HepG2 (cell line): ENCODE measurements around the gene TUBB2B. TPM values are rescaled to one million over a fixed set of nuclear protein-coding genes. Genes with fewer than 3 reads are reported as not detected.

Experiments used
- ATAC-seq: fragments of 200-7000 bp; cut with Tn5 transposase; 3 replicates; pipeline ENCODE4 v1.9.1; 2020; ENCODE audit warnings: mild to moderate bottlenecking, moderate library complexity
- BruUV-seq: library from RNA; stranded (reverse); fragments of 400-500 nt; replicated peaks from 2 replicates; lab custom pipeline; 2021; lab: Mats Ljungman, UMichigan
- CTCF ChIA-PET: fragments of 300-600 bp; formaldehyde crosslinking; extraction: SDS; loops from one replicate; lab custom pipeline; 2021; ENCODE audit warnings: low total read pairs, inconsistent platforms, low intra/inter-chr PET ratio; lab: Yijun Ruan, JAX
- POLR2A ChIA-PET: fragments of 350-600 bp; sonication (Branson Sonifier 250); formaldehyde crosslinking; loops from one replicate; lab custom pipeline; 2020; ENCODE audit warnings: antibody characterized with exemption, inconsistent platforms; lab: Yijun Ruan, JAX
- DNase-seq: peaks from one replicate; pipeline ENCODE4 v3.0.0-alpha.2; 2015; ENCODE audit warnings: low spot score
- FAIRE-seq: peaks from 3 replicates; lab custom pipeline; 2011; peaks lifted over from hg19 to GRCh38; lab: Jason Lieb, UNC
- H2AFZ ChIP-seq: one replicate; pipeline ENCODE4 v1.6.1; 2011; ENCODE audit warnings: low read length, inconsistent platforms
- H3K27ac ChIP-seq: fragments of 300-600 bp; 3 replicates; pipeline ENCODE4 v1.8.0; 2011; ENCODE audit warnings: mixed run types, mild to moderate bottlenecking, mixed read lengths, low read length, inconsistent platforms; ENCODE audit not compliant: insufficient read depth; ENCODE audit errors: extremely low read length
- H3K27me3 ChIP-seq, 2 experiments: fragments of 200-600 bp in 1 of 2; 2 replicates in 1 of 2; 3 replicates in 1 of 2; pipeline versions ENCODE4 v1.6.0 to v1.8.0; 2011; ENCODE audit warnings: low read length in 2 of 2, mild to moderate bottlenecking in 2 of 2, moderate library complexity in 2 of 2, inconsistent platforms in 1 of 2; ENCODE audit not compliant: insufficient read depth in 2 of 2, control insufficient read depth in 1 of 2
- H3K36me3 ChIP-seq, 2 experiments: fragments of 200-600 bp in 1 of 2; replicated peaks in 1 of 2; 2 replicates in 1 of 2; 3 replicates in 1 of 2; pipeline versions ENCODE4 v1.5.1 to v1.8.0; 2011; ENCODE audit warnings: low read length in 2 of 2, inconsistent platforms in 1 of 2; ENCODE audit not compliant: insufficient read depth in 2 of 2, control insufficient read depth in 1 of 2
- H3K4me1 ChIP-seq: 2 replicates; pipeline ENCODE4 v1.5.1; 2012; ENCODE audit warnings: low read length, inconsistent platforms; ENCODE audit not compliant: insufficient read depth
- H3K4me2 ChIP-seq: 2 replicates; pipeline ENCODE4 v1.6.0; 2011; ENCODE audit warnings: low read depth, low read length, inconsistent platforms
- H3K4me3 ChIP-seq, 3 experiments: fragments of 200-600 bp in 1 of 3; sonication (generic), shearing (Covaris generic) in 1 of 3; replicated peaks in 1 of 3; 2 replicates each; pipeline ENCODE4 v1.5.1; 2011 to 2016; ENCODE audit warnings: low read length in 3 of 3, inconsistent platforms in 2 of 3, low read depth in 2 of 3, mild to moderate bottlenecking in 2 of 3, control low read depth in 1 of 3, mixed read lengths in 1 of 3; ENCODE audit not compliant: insufficient read depth in 1 of 3
- H3K79me2 ChIP-seq: one replicate; pipeline ENCODE4 v1.6.1; 2011; ENCODE audit warnings: low read length, inconsistent platforms; ENCODE audit not compliant: insufficient read depth
- H3K9ac ChIP-seq: 2 replicates; pipeline ENCODE4 v1.6.0; 2011; ENCODE audit warnings: mild to moderate bottlenecking, low read depth, low read length, inconsistent platforms; ENCODE audit not compliant: insufficient read depth
- H3K9me3 ChIP-seq: 2 replicates; pipeline ENCODE4 v1.5.1; 2012; ENCODE audit warnings: mild to moderate bottlenecking, low read length
- H4K20me1 ChIP-seq: 2 replicates; pipeline ENCODE4 v1.6.0; 2011; ENCODE audit warnings: inconsistent platforms, mild to moderate bottlenecking, low read length, moderate library complexity; ENCODE audit not compliant: insufficient read depth
- ATF4 ChIP-seq, 2 experiments: fragments of 450-650 bp in 1 of 2; sonication (generic) in 1 of 2; formaldehyde crosslinking; IDR thresholded peaks; 2 replicates each; pipeline versions ENCODE4 v1.5.0 to v1.8.0; 2020 to 2022; ENCODE audit warnings: mild to moderate bottlenecking in 1 of 2, missing genetic modification reagents in 1 of 2
- CC2D1A ChIP-seq: sonication (generic); formaldehyde crosslinking; IDR thresholded peaks from 2 replicates; pipeline ENCODE4 v1.8.1; 2023; ENCODE audit warnings: mild to moderate bottlenecking, missing genetic modification reagents
- DPF2 ChIP-seq: sonication (generic); formaldehyde crosslinking; IDR thresholded peaks from 2 replicates; pipeline ENCODE4 v1.4.0; 2020; ENCODE audit warnings: mild to moderate bottlenecking, low read depth, missing genetic modification reagents, borderline replicate concordance
- DR1 ChIP-seq: sonication (generic); formaldehyde crosslinking; IDR thresholded peaks from 2 replicates; pipeline ENCODE4 v1.8.0; 2021; ENCODE audit warnings: mild to moderate bottlenecking, missing genetic modification reagents, inconsistent platforms
- EP300 ChIP-seq, 3 experiments: sonication (generic) in 1 of 3; formaldehyde crosslinking in 1 of 3; IDR thresholded peaks; 2 replicates each; pipeline versions ENCODE4 v1.5.1 to v1.6.1; 2011 to 2020; ENCODE audit warnings: low read depth in 2 of 3, low read length in 2 of 3, borderline replicate concordance in 1 of 3, improper control_type of control experiment in 1 of 3, mild to moderate bottlenecking in 1 of 3, missing genetic modification reagents in 1 of 3, moderate library complexity in 1 of 3
- FLYWCH1 ChIP-seq: sonication (generic); formaldehyde crosslinking; IDR thresholded peaks from 2 replicates; pipeline ENCODE4 v1.8.1; 2023; ENCODE audit warnings: mild to moderate bottlenecking, missing genetic modification reagents
- FOXC1 ChIP-seq: sonication (generic); formaldehyde crosslinking; IDR thresholded peaks from 2 replicates; pipeline ENCODE4 v1.8.0; 2022; ENCODE audit warnings: mild to moderate bottlenecking, missing genetic modification reagents, borderline replicate concordance
- IRF1 ChIP-seq: sonication (generic); formaldehyde crosslinking; IDR thresholded peaks from 2 replicates; pipeline ENCODE4 v1.4.0; 2020; ENCODE audit warnings: low read depth, mild to moderate bottlenecking, missing genetic modification reagents
- KAT8 ChIP-seq: IDR thresholded peaks from 2 replicates; pipeline ENCODE4 v1.6.1; 2016; ENCODE audit warnings: missing genetic modification reagents, missing compliant biosample characterization
- KDM2A ChIP-seq: sonication (generic); formaldehyde crosslinking; IDR thresholded peaks from 2 replicates; pipeline ENCODE4 v1.4.0; 2020; ENCODE audit warnings: low read depth, missing genetic modification reagents, borderline replicate concordance
- NR1H2 ChIP-seq: sonication (generic); formaldehyde crosslinking; IDR thresholded peaks from 2 replicates; pipeline ENCODE4 v1.8.1; 2022; ENCODE audit warnings: low read depth, missing genetic modification reagents, borderline replicate concordance
- PRDM10 ChIP-seq: sonication (generic); formaldehyde crosslinking; IDR thresholded peaks from 2 replicates; pipeline ENCODE4 v1.4.0; 2020; ENCODE audit warnings: low read depth, missing genetic modification reagents
- TGIF2 ChIP-seq: IDR thresholded peaks from 2 replicates; pipeline ENCODE4 v1.6.1; 2016; ENCODE audit warnings: control low read depth, missing compliant biosample characterization
- TRIM24 ChIP-seq: sonication (generic); formaldehyde crosslinking; IDR thresholded peaks from 2 replicates; pipeline ENCODE4 v1.8.0; 2022; ENCODE audit warnings: mild to moderate bottlenecking, missing genetic modification reagents
- ZNF329 ChIP-seq: sonication (generic); formaldehyde crosslinking; IDR thresholded peaks from 2 replicates; pipeline ENCODE4 v1.9.0; 2021; ENCODE audit warnings: low read depth, mild to moderate bottlenecking, missing genetic modification reagents
- ZNF468 ChIP-seq: sonication (generic); formaldehyde crosslinking; IDR thresholded peaks from 2 replicates; pipeline ENCODE4 v1.8.0; 2022; ENCODE audit warnings: mild to moderate bottlenecking, moderate library complexity, missing genetic modification reagents
- ZNF607 ChIP-seq: sonication (generic); formaldehyde crosslinking; IDR thresholded peaks from 2 replicates; pipeline ENCODE4 v1.5.1; 2020; ENCODE audit warnings: missing genetic modification reagents, mild to moderate bottlenecking, borderline replicate concordance
- ZNF772 ChIP-seq: sonication (generic); formaldehyde crosslinking; IDR thresholded peaks from 2 replicates; pipeline ENCODE4 v1.5.0; 2020; ENCODE audit warnings: mild to moderate bottlenecking, missing genetic modification reagents
- WGBS: methylation state at CpG from one replicate; pipeline ENCODE4 v1.1.6; 2017; ENCODE audit warnings: low lambda C conversion rate; 5-methylcytosine and 5-hydroxymethylcytosine counted together
- in situ Hi-C: cut with HindIII; loops from 2 replicates; pipeline ENCODE4 v1.10.0; 2017; ENCODE audit warnings: low pct_unique_long_range_greater_than_20kb; ENCODE audit not compliant: extremely low pct_ligation_motif_present
- intact Hi-C: fragments of 100-400 bp; cut with micrococcal nuclease; formaldehyde crosslinking; loops from one replicate; pipeline ENCODE4 v1.10.0; 2022; ENCODE audit not compliant: unreplicated experiment
- polyA plus RNA-seq, 8 experiments: library from polyadenylated mRNA; depleted of rRNA in 3 of 8; stranded (reverse) in 7 of 8; unstranded in 1 of 8; fragments of >200 nt; fragmentation: Illumina TruSeq in 4 of 8; extraction: Trizol in 4 of 8; gene quantifications; 2 replicates each; pipeline versions ENCODE4 v1.2.1 to v1.2.3, GENCODE V29; 2011 to 2016; ENCODE audit warnings: low read depth in 4 of 8, missing spikeins in 1 of 8, mixed read lengths in 1 of 8; ENCODE audit not compliant: insufficient read depth in 1 of 8
- total RNA-seq, 5 experiments: library from RNA; depleted of rRNA; stranded (reverse); fragments of >200 nt; fragmentation: Illumina TruSeq; extraction: Trizol; gene quantifications; 2 replicates each; pipeline ENCODE4 v1.2.3, GENCODE V29; 2016; ENCODE audit warnings: low read depth in 1 of 5
- TF ChIP-seq, protein P1 (sequence below): sonication (generic); formaldehyde crosslinking; IDR thresholded peaks from 2 replicates; pipeline ENCODE4 v1.5.1; 2020; ENCODE audit warnings: missing genetic modification reagents, mild to moderate bottlenecking, borderline replicate concordance

The TUBB2B gene
- total and polyA plus RNA-seq, 2 of the 13 experiments (the other 11 are each of a cell fraction or from before 2014, with no cell fraction given), result 10.3 to 23.6 TPM

DNA sequence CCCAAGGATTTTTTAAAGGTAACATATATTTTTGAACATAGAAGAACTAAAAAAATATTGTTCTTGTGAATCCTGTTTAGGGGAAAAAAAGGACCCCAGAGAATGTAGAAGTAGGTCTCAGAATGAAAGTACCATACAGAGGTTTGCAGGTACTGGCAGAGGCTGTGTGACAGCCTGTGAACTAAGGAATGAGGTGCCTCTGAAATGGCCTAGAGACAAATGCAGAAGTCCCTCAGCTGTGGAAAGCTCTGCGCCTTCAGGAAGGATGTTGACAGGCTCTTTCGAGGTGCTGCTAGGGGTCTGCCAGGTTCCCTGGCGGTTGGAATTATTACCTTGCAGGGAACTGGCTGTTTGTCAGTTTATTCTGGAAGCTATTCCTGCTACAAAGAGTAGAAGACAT is 8.6 kb upstream of the TUBB2B start:
- POLR2A ChIA-PET, result no interaction called here
- TF ChIP-seq ZNF329 (CRISPR knock-in tag) (no peak), KDM2A (CRISPR knock-in tag) (no peak), KAT8 (CRISPR knock-in tag) (no peak), ATF4 (CRISPR knock-in tag; IDR thresholded peaks at IDR 0.05) (no peak), TGIF2 (CRISPR knock-in tag) (no peak), PRDM10 (CRISPR knock-in tag) (no peak), NR1H2 (CRISPR knock-in tag) (no peak), FOXC1 (no peak), TRIM24 (CRISPR knock-in tag) (no peak), EP300 (IDR thresholded peaks at IDR 0.05; ENCODE audit: low read depth in 2 of 2, low read length in 2 of 2) (no peak), EP300 (CRISPR knock-in tag; IDR thresholded peaks at IDR 0.05; ENCODE audit: borderline replicate concordance) (no peak), ZNF607 (CRISPR knock-in tag) (no peak), DPF2 (no peak), FLYWCH1 (CRISPR knock-in tag) (no peak), DR1 (no peak), ZNF772 (CRISPR knock-in tag) (no peak), IRF1 (CRISPR knock-in tag) (no peak), ZNF468 (no peak), CC2D1A (CRISPR knock-in tag) (no peak)
- TF ChIP-seq, protein P1, sequence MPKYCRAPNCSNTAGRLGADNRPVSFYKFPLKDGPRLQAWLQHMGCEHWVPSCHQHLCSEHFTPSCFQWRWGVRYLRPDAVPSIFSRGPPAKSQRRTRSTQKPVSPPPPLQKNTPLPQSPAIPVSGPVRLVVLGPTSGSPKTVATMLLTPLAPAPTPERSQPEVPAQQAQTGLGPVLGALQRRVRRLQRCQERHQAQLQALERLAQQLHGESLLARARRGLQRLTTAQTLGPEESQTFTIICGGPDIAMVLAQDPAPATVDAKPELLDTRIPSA (CRISPR knock-in tag), result no peak

More for the DNA sequence above, 8.6 kb upstream of the TUBB2B start:
- no peaks in the 10 kb centered on the region for H3K79me2 ChIP-seq
- in situ Hi-C loops, result no loop called here
- CTCF ChIA-PET, result no interaction called here
- no peaks in the 10 kb centered on the region for H3K36me3 ChIP-seq
- H3K9me3 ChIP-seq, result no peaks in the 10 kb centered on the region
- H3K4me2 ChIP-seq, result no peak overlapping the region
- 46% methylated on average over 3 of the region's 3 CpGs for WGBS
- DNase-seq, result no peak
- H3K4me1 ChIP-seq, result peaks cover 12% of the 10 kb centered on the region
- H2AFZ ChIP-seq, result no peak overlapping the region
- FAIRE-seq, result no peak
- H3K27me3 ChIP-seq, result peaks cover 9 to 78% of the 10 kb centered on the region in 2 experiments; a peak in 4 of 5 replicates
- ATAC-seq, result no peak
- H3K9ac ChIP-seq, result no peak overlapping the region
- no peak overlapping the region for H3K27ac ChIP-seq
- intact Hi-C loops, result no loop called here
- no TSS peak for BruUV-seq
- no peak overlapping the region for H3K4me3 ChIP-seq
- no peaks in the 10 kb centered on the region for H4K20me1 ChIP-seq
